Activated CD4-positive, alpha-beta T cell treated with anti-CD3 and anti-CD28 coated beads for 24 hours (primary cell): ENCODE results near the gene P2RY8.

Source experiments
- DNase-seq, 2 donors: peaks; one replicate each; pipeline ENCODE4 v3.0.0-alpha.2; 2020; ENCODE audit warnings: low read depth in 2 of 2

The P2RY8 gene

GRCh38 chrX:1419545-1420355 is 117.2 kb downstream of the P2RY8 start:
- DNase-seq: no peak

GRCh38 chrX:1418901-1419544 is 118.0 kb downstream of the P2RY8 start:
- DNase-seq: no peak

GRCh38 chrX:1417921-1418771 is 118.8 kb downstream of the P2RY8 start:
- DNase-seq: no peak

GRCh38 chrX:1416965-1417760 is 119.8 kb downstream of the P2RY8 start:
- no peak for DNase-seq

- DNase-seq: no peak
These were observed 120.6 kb downstream of the P2RY8 start for GRCh38 chrX:1416327-1416784.
